MM.1S (cell line): Measurements from ENCODE around the gene PLCH2.

ENCODE experiments used
- DNase-seq: peaks from one replicate; pipeline ENCODE4 v3.0.0-alpha.2; 2015
- H2AFZ ChIP-seq: fragments of 300-600 bp; sonication (generic); 2 replicates; pipeline ENCODE4 v1.6.0; 2016; ENCODE audit warnings: antibody characterized with exemption, low read length
- H3F3A ChIP-seq: fragments of 300-600 bp; sonication (generic); 2 replicates; pipeline ENCODE4 v1.6.1; 2016; ENCODE audit warnings: mild to moderate bottlenecking, antibody characterized with exemption, low read length, moderate library complexity, mixed read lengths; ENCODE audit not compliant: insufficient read depth
- H3K27ac ChIP-seq: fragments of 300-600 bp; sonication (generic); 2 replicates; pipeline ENCODE4 v1.5.1; 2016; ENCODE audit warnings: mild to moderate bottlenecking, low read length
- H3K27me3 ChIP-seq: fragments of 300-600 bp; sonication (generic); replicated peaks from 2 replicates; pipeline ENCODE4 v1.6.0; 2016; ENCODE audit warnings: low read length; ENCODE audit not compliant: insufficient read depth
- H3K36me3 ChIP-seq: fragments of 300-600 bp; sonication (generic); replicated peaks from 2 replicates; pipeline ENCODE4 v1.6.1; 2016; ENCODE audit warnings: mild to moderate bottlenecking, low read length, mixed read lengths; ENCODE audit not compliant: insufficient read depth
- H3K4me1 ChIP-seq: fragments of 300-600 bp; sonication (generic); 2 replicates; pipeline ENCODE4 v1.6.1; 2016; ENCODE audit warnings: low read length, mixed read lengths
- H3K4me2 ChIP-seq: fragments of 300-600 bp; sonication (generic); 2 replicates; pipeline ENCODE4 v1.6.0; 2016; ENCODE audit warnings: low read depth, low read length
- H3K4me3 ChIP-seq: fragments of 300-600 bp; sonication (generic); 2 replicates; pipeline ENCODE4 v1.5.1; 2016; ENCODE audit warnings: low read length, mixed read lengths
- H3K79me2 ChIP-seq: fragments of 300-600 bp; sonication (generic); 2 replicates; pipeline ENCODE4 v1.6.1; 2016; ENCODE audit warnings: mixed run types, low read length, mixed read lengths
- H3K9ac ChIP-seq: fragments of 300-600 bp; sonication (generic); 2 replicates; pipeline ENCODE4 v1.6.1; 2016; ENCODE audit warnings: low read length, mixed read lengths
- H3K9me2 ChIP-seq: fragments of 300-600 bp; sonication (generic); replicated peaks from 2 replicates; pipeline ENCODE4 v1.6.1; 2016; ENCODE audit warnings: mild to moderate bottlenecking, low read length, mixed read lengths; ENCODE audit not compliant: insufficient read depth
- H3K9me3 ChIP-seq: fragments of 300-600 bp; sonication (generic); replicated peaks from 2 replicates; pipeline ENCODE4 v1.6.1; 2016; ENCODE audit warnings: mild to moderate bottlenecking, low read length, mixed read lengths; ENCODE audit not compliant: insufficient read depth
- H4K20me1 ChIP-seq: fragments of 300-600 bp; sonication (generic); 2 replicates; pipeline ENCODE4 v1.6.1; 2016; ENCODE audit warnings: mild to moderate bottlenecking, low read length, moderate library complexity, mixed read lengths; ENCODE audit not compliant: insufficient read depth
- CTCF ChIP-seq: fragments of 300-600 bp; sonication (generic); IDR thresholded peaks from 2 replicates; pipeline ENCODE4 v1.5.1; 2016; ENCODE audit warnings: antibody characterized with exemption, low read length, mixed read lengths
- EZH2 ChIP-seq: fragments of 300-600 bp; sonication (generic); optimal IDR thresholded peaks from 2 replicates; pipeline ENCODE3; 2017; ENCODE audit warnings: low read depth, mild to moderate bottlenecking, antibody characterized with exemption, low read length, mixed read lengths
- EZH2phosphoT487 ChIP-seq: fragments of 300-600 bp; sonication (generic); IDR thresholded peaks from 2 replicates; pipeline ENCODE4 v1.6.1; 2018; ENCODE audit warnings: antibody characterized with exemption, low read length

The PLCH2 gene

GRCh38 chr1:2465371-2466269 lies 10.5 kb upstream of the PLCH2 start:
- Histone ChIP-seq H2AFZ (no peak overlapping the region), H3K79me2 (no peaks in the 10 kb centered on the region), H3K4me1 (no peaks in the 10 kb centered on the region), H3K27me3 (peaks cover 84% of the 10 kb centered on the region), H3K9me3 (no peaks in the 10 kb centered on the region), H3K36me3 (no peaks in the 10 kb centered on the region), H3K4me2 (no peak overlapping the region), H3K4me3 (no peak overlapping the region), H3F3A (no peaks in the 10 kb centered on the region), H4K20me1 (no peaks in the 10 kb centered on the region), H3K9ac (no peak overlapping the region), H3K9me2 (no peaks in the 10 kb centered on the region), H3K27ac (no peak overlapping the region)
- no peak for DNase-seq
- no peak for TF ChIP-seq EZH2
- TF ChIP-seq CTCF = no peak
- no peak for TF ChIP-seq EZH2phosphoT487

GRCh38 chr1:2466270-2466665 lies 9.8 kb upstream of the PLCH2 start:
- Histone ChIP-seq H3K36me3 (no peaks in the 10 kb centered on the region), H4K20me1 (no peaks in the 10 kb centered on the region), H3F3A (no peaks in the 10 kb centered on the region), H2AFZ (no peak overlapping the region), H3K4me3 (no peak overlapping the region), H3K9ac (no peak overlapping the region), H3K9me2 (no peaks in the 10 kb centered on the region), H3K4me1 (no peaks in the 10 kb centered on the region), H3K27me3 (peaks cover 87% of the 10 kb centered on the region), H3K4me2 (no peak overlapping the region), H3K79me2 (no peaks in the 10 kb centered on the region), H3K27ac (no peak overlapping the region), H3K9me3 (no peaks in the 10 kb centered on the region)
- TF ChIP-seq EZH2phosphoT487 = no peak
- no peak for TF ChIP-seq CTCF
- no peak for TF ChIP-seq EZH2
- DNase-seq = no peak

- no peak overlapping the region for H3K4me2 ChIP-seq
- no peaks in the 10 kb centered on the region for H3K79me2 ChIP-seq
- TF ChIP-seq EZH2phosphoT487 = no peak
- TF ChIP-seq EZH2 = no peak
- no peak for TF ChIP-seq CTCF
- H3K36me3 ChIP-seq = no peaks in the 10 kb centered on the region
- no peaks in the 10 kb centered on the region for H4K20me1 ChIP-seq
- no peaks in the 10 kb centered on the region for H3K4me1 ChIP-seq
- no peak overlapping the region for H3K27ac ChIP-seq
- H3K9ac ChIP-seq = no peak overlapping the region
- no peaks in the 10 kb centered on the region for H3K9me2 ChIP-seq
- H2AFZ ChIP-seq = no peak overlapping the region
- DNase-seq = no peak
- H3K4me3 ChIP-seq = no peak overlapping the region
- no peaks in the 10 kb centered on the region for H3F3A ChIP-seq
- peaks cover 89% of the 10 kb centered on the region for H3K27me3 ChIP-seq
- H3K9me3 ChIP-seq = no peaks in the 10 kb centered on the region
These were observed 9.0 kb upstream of the PLCH2 start for GRCh38 chr1:2466958-2467554.
